ENCODE results near the gene RPS3. TPM values are rescaled to one million over a fixed set of nuclear protein-coding genes. Genes with fewer than 3 reads are reported as not detected.

RPS3 gene
- total and polyA plus RNA-seq, 2 donors (not counting 1 experiment from before 2014, with no cell fraction given), result 3,389 to 3,642 TPM

- H3K27me3 ChIP-seq (replicated peaks in 1 of 4; ENCODE audit: control extremely low read depth in 1 of 4, control insufficient read depth in 3 of 4, insufficient read depth in 4 of 4, low read length in 3 of 4), result peaks cover 0 to 3% (median 0%) of the 10 kb centered on the region in 4 experiments
- intact Hi-C loops (cut with micrococcal nuclease), result no loop called here
- POLR2A ChIA-PET, result no interaction called here
Measured at GRCh38 chr11:75440960-75441803, 41.9 kb downstream of the RPS3 start.

More at GRCh38 chr11:75440960-75441803, 41.9 kb downstream of the RPS3 start:
- H3K9ac ChIP-seq (ENCODE audit: low read length), result no peak overlapping the region
- H2AFZ ChIP-seq (ENCODE audit: insufficient read depth, low read depth, low read length, poor library complexity, severe bottlenecking), result no peak overlapping the region
- no peaks in the 10 kb centered on the region for H3K9me3 Mint-ChIP-seq (ENCODE audit: insufficient read depth)
- H3K4me3 ChIP-seq (ENCODE audit: control extremely low read depth in 1 of 5, extremely low read depth in 1 of 5, insufficient read depth in 1 of 5, low read depth in 2 of 5, low read length in 4 of 5), result no peak overlapping the region
- no peaks in the 10 kb centered on the region for H3K4me1 ChIP-seq (ENCODE audit: control insufficient read depth in 2 of 2, insufficient read depth in 2 of 2, low read length in 2 of 2)
- no peaks in the 10 kb centered on the region for H3K4me1 Mint-ChIP-seq
- no peak overlapping the region for H3K4me3 Mint-ChIP-seq
- H3K27me3 Mint-ChIP-seq, result peaks cover 3% of the 10 kb centered on the region
- no peak overlapping the region for H3K4me2 ChIP-seq (replicated peaks; ENCODE audit: low read depth, low read length, poor library complexity, severe bottlenecking)
- H3K79me2 ChIP-seq (ENCODE audit: control insufficient read depth, insufficient read depth, low read length), result no peaks in the 10 kb centered on the region
- no peaks in the 10 kb centered on the region for H4K20me1 ChIP-seq (ENCODE audit: control insufficient read depth, insufficient read depth, low read length, poor library complexity, severe bottlenecking)
- no peak for ATAC-seq (ENCODE audit: low read depth)
- no peak overlapping the region for H3K27ac ChIP-seq (ENCODE audit: low read length in 2 of 2)
- peaks cover 0 to 2% of the 10 kb centered on the region in 2 experiments for H3K36me3 ChIP-seq (replicated peaks in 1 of 2; ENCODE audit: control extremely low read depth in 1 of 2, control insufficient read depth in 1 of 2, extremely low read depth in 1 of 2, insufficient read depth in 2 of 2, low read length in 1 of 2)
- no peak overlapping the region for H3K27ac Mint-ChIP-seq
- DNase-seq, result no peak
- H3K9me3 ChIP-seq (ENCODE audit: control extremely low read depth in 1 of 3, control insufficient read depth in 2 of 3, insufficient read depth in 1 of 3, low read length in 2 of 3), result no peaks in the 10 kb centered on the region
- WGBS (ENCODE audit: insufficient coverage), result 96% methylated on average over 23 of the region's 27 CpGs
- TF ChIP-seq EZH2 (IDR thresholded peaks at IDR 0.05; ENCODE audit: borderline replicate concordance, insufficient read depth, low read depth, low read length, poor library complexity, severe bottlenecking), result no peak
- no peak for TF ChIP-seq CTCF (IDR thresholded peaks at IDR 0.05)
- CTCF ChIA-PET, result interaction anchor here (1.1 to 7.7 kb wide), 2 partner anchors 11 to 90 kb away, joined by 3 to 284 read pairs; no protein-coding TSS in a partner anchor
